Cardiac fibroblast (primary cell): ENCODE data around the gene PAEP.

Experiments
- DNase-seq, 2 donors: peaks; one replicate each; pipeline versions ENCODE4 v3.0.0 to v3.0.0-alpha.2; 2010; ENCODE audit warnings: low read depth in 2 of 2
- H3K4me3 ChIP-seq, 2 donors: replicated peaks in 1 of 2; 1 replicate in 1 of 2; 2 replicates in 1 of 2; pipeline ENCODE4 v1.5.1; 2011; ENCODE audit warnings: low read depth in 2 of 2, low read length in 2 of 2, mild to moderate bottlenecking in 2 of 2, moderate library complexity in 1 of 2
- CTCF ChIP-seq: IDR thresholded peaks from one replicate; pipeline ENCODE4 v1.5.1; 2011; ENCODE audit warnings: low read depth, mild to moderate bottlenecking, low read length, inconsistent platforms

The PAEP gene

GRCh38 chr9:135596211-135596610 lies 34.7 kb downstream of the PAEP start:
- no peak for TF ChIP-seq CTCF
- DNase-seq, result no peak
- no peak overlapping the region for H3K4me3 ChIP-seq

- no peak overlapping the region for H3K4me3 ChIP-seq
- DNase-seq, result no peak
- no peak for TF ChIP-seq CTCF
These were observed 38.8 kb downstream of the PAEP start for GRCh38 chr9:135600296-135600817.

DNA sequence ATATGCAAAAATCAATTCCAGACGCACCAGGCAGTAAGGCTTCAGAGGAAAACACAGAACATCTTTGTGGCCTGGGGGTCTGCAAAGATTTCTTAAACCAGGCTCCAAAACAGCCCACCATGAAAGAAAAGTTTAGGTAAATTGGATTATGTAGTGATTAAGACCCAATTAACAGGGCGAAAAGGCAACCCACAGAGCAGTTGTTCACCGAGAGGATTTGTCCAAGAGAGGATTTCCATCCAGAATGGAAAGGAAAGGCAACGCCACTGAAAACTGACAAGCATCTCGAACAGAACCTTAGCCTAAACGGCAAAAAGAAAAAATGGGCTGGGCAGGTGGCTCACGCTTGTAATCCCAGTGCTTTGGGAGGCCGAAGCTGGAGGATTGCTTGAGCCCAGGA lies 40.4 kb downstream of the PAEP start:
- no peak for TF ChIP-seq CTCF
- no peak overlapping the region for H3K4me3 ChIP-seq

GRCh38 chr9:135602789-135603481 lies 41.4 kb downstream of the PAEP start:
- no peak overlapping the region for H3K4me3 ChIP-seq
- DNase-seq, result peak; percentile 37 to 58
- TF ChIP-seq CTCF, result peak; percentile 68

More for the DNA sequence above, 40.4 kb downstream of the PAEP start:
- no peak for DNase-seq

GRCh38 chr9:135604437-135605237 lies 43.1 kb downstream of the PAEP start:
- H3K4me3 ChIP-seq, result no peak overlapping the region
- no peak for DNase-seq
- TF ChIP-seq CTCF, result no peak

DNA sequence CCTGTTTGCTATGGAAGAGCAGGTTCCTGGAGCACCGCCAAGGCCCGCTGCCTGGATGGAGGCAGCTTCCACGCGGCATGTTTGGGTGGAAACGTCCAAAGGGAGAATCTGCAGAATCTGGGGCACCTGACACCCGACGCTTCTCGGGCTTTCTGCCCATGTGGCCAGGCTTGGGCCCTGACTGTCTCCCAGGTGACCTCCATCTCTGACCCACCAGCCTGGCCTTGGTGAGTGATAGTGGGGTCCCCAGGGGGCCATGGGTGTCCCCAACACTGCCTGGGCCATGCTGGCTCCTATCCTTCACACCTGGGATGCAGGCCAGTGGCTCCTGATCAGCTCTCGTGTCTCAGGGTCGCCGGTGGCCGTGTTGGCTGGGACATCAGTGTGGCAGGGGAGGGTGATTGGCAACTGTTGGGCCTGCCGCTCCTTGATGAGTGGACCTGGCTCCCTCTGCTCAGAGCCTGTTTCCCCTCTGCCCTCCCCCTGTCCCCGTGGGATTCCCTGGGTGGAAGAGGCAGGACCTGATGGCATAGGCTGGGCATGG lies 43.8 kb downstream of the PAEP start:
- no peak for TF ChIP-seq CTCF
- no peak overlapping the region for H3K4me3 ChIP-seq
- no peak for DNase-seq
